Measurements from ENCODE around the gene TMEM120B. TPM values are rescaled to one million over a fixed set of nuclear protein-coding genes. Genes with fewer than 3 reads are reported as not detected.
A peak's percentile ranks its signal among the peaks of the same experiment; 100 is the strongest.

The TMEM120B gene
- total RNA-seq, 1 experiment from 2014 or later: 18.5 TPM

DNA sequence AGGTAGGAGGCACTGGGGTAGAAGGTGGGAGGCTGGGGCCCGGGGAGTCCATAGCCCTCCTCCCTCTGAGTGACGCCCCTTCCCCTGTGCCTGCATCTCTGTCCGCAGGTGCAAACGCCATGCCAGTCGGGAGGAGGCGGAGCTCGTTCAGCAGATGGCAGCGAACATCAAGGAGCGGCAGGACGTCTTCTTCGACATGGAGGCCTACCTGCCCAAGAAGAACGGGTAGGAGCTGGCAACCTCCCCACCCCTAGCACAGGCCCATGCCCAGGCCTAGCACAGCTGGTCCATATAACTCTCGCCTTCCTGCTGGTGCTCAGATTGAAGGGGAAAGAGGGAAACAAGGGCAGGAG lies 35.6 kb downstream of the TMEM120B start:
- no TSS peak for BruUV-seq (replicated peaks)
- H3K9me2 ChIP-seq (replicated peaks; ENCODE audit: low read length): no peaks in the 10 kb centered on the region
- H3K27me3 ChIP-seq (ENCODE audit: low read length): no peaks in the 10 kb centered on the region
- CTCF ChIA-PET: no interaction called here
- POLR2A ChIA-PET (ENCODE audit: unreplicated experiment): no interaction called here
- TF ChIP-seq, protein P1, sequence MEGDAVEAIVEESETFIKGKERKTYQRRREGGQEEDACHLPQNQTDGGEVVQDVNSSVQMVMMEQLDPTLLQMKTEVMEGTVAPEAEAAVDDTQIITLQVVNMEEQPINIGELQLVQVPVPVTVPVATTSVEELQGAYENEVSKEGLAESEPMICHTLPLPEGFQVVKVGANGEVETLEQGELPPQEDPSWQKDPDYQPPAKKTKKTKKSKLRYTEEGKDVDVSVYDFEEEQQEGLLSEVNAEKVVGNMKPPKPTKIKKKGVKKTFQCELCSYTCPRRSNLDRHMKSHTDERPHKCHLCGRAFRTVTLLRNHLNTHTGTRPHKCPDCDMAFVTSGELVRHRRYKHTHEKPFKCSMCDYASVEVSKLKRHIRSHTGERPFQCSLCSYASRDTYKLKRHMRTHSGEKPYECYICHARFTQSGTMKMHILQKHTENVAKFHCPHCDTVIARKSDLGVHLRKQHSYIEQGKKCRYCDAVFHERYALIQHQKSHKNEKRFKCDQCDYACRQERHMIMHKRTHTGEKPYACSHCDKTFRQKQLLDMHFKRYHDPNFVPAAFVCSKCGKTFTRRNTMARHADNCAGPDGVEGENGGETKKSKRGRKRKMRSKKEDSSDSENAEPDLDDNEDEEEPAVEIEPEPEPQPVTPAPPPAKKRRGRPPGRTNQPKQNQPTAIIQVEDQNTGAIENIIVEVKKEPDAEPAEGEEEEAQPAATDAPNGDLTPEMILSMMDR (conservative IDR thresholded peaks at IDR 0.05; ENCODE audit: low read depth, low read length): no peak
- no peak for TF ChIP-seq EZH2 (IDR thresholded peaks at IDR 0.05; ENCODE audit: low read length, unreplicated experiment)
- no peak for TF ChIP-seq EZH2phosphoT487 (IDR thresholded peaks at IDR 0.05; ENCODE audit: borderline replicate concordance, low read length)
- H4K20me1 ChIP-seq (ENCODE audit: low read length): no peaks in the 10 kb centered on the region
- H3K9me3 ChIP-seq (ENCODE audit: low read length): no peaks in the 10 kb centered on the region
- H2AFZ ChIP-seq (ENCODE audit: low read length): no peak overlapping the region
- H3K79me2 ChIP-seq (ENCODE audit: low read length): no peaks in the 10 kb centered on the region
- peaks cover 6% of the 10 kb centered on the region; the same call in 1 of the 2 replicates for H3K36me3 ChIP-seq (ENCODE audit: low read depth, low read length)
- DNase-seq: no peak
- H3K9ac ChIP-seq (ENCODE audit: low read length): no peak overlapping the region
- ATAC-seq: no peak
- intact Hi-C loops (cut with micrococcal nuclease): no loop called here
- H3K4me3 ChIP-seq (ENCODE audit: low read length): no peak overlapping the region
- no peaks in the 10 kb centered on the region for H3F3A ChIP-seq (ENCODE audit: low read length, unreplicated experiment)
- no peak overlapping the region for H3K4me2 ChIP-seq (ENCODE audit: low read length)
- H3K4me1 ChIP-seq (ENCODE audit: insufficient read depth, low read length): no peaks in the 10 kb centered on the region; the same call in 1 of the 2 replicates
- H3K27ac ChIP-seq (ENCODE audit: low read length): peak overlapping the region; percentile 21

DNA sequence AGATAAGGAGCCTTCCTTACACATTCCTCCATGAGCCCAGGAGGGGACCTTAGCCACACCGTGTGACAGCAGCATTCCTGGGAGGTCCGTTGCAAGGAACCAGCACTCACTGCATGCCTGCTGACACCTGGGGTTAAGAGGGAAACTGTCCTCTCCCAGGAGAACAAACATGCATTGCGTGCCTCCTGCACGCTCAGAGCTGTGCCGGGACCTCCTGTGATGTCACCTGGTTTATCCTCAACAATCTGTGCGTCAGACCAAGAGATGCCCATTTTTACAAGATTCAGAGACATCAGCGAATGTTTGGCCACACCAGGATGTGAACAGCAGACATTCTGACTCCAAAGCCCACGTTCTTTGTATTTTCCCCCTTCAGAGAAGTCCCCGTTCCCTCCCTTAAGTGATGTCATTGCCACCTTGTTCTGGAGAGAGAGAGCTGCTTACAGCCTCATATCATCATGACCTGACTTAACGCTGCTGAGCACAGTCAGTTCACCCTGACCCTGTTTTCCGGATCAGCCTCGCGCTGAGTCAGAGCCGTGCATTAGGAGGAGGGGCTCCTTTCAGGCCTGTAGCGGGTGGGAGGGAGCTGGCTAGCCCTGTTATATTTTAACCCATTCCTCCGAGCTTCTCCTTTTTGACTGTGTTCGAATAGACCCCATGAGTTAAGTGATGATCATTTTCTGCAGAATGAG lies 36.2 kb downstream of the TMEM120B start:
- Histone ChIP-seq H3K9me3 (ENCODE audit: low read length) (no peaks in the 10 kb centered on the region), H3K9ac (ENCODE audit: low read length) (no peak overlapping the region), H3K4me2 (ENCODE audit: low read length) (no peak overlapping the region), H3K27me3 (ENCODE audit: low read length) (no peaks in the 10 kb centered on the region), H3K4me3 (ENCODE audit: low read length) (no peak overlapping the region), H3F3A (ENCODE audit: low read length, unreplicated experiment) (no peaks in the 10 kb centered on the region), H3K4me1 (ENCODE audit: insufficient read depth, low read length) (no peaks in the 10 kb centered on the region; the same call in 1 of the 2 replicates), H4K20me1 (ENCODE audit: low read length) (no peaks in the 10 kb centered on the region), H3K79me2 (ENCODE audit: low read length) (no peaks in the 10 kb centered on the region), H3K27ac (ENCODE audit: low read length) (peak overlapping the region; percentile 21), H3K36me3 (ENCODE audit: low read depth, low read length) (peaks cover 6% of the 10 kb centered on the region; the same call in 1 of the 2 replicates), H3K9me2 (replicated peaks; ENCODE audit: low read length) (no peaks in the 10 kb centered on the region), H2AFZ (ENCODE audit: low read length) (no peak overlapping the region)
- peak; percentile 37 for DNase-seq
- intact Hi-C loops (cut with micrococcal nuclease): no loop called here
- BruUV-seq (replicated peaks): no TSS peak
- ChIA-PET POLR2A (ENCODE audit: unreplicated experiment) (no interaction called here), CTCF (no interaction called here)
- TF ChIP-seq, protein P1 (conservative IDR thresholded peaks at IDR 0.05; ENCODE audit: low read depth, low read length): no peak
- no peak for TF ChIP-seq EZH2 (IDR thresholded peaks at IDR 0.05; ENCODE audit: low read length, unreplicated experiment)
- TF ChIP-seq EZH2phosphoT487 (IDR thresholded peaks at IDR 0.05; ENCODE audit: borderline replicate concordance, low read length): no peak
- peak; percentile 92 for ATAC-seq

DNA sequence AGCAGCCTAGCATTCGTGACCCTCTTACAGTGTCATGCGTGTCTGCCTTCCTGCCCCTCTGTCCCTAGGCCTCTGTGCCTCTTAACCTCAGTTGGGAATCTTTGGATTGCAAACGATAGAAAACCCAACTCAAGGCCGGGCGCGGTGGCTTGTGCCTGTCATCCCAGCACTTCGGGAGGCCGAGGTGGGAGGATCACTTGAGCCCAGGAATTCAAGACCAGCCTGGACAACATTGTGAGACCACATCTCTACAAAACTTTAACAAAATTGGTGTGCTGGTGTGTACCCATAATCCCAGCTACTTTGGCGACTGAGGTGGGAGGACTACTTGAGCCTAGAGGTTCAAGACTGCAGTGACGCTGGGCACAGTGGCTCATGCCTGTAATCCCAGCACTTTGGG lies 36.7 kb downstream of the TMEM120B start:
- POLR2A ChIA-PET (ENCODE audit: unreplicated experiment): no interaction called here
- Histone ChIP-seq H4K20me1 (ENCODE audit: low read length) (no peaks in the 10 kb centered on the region), H3F3A (ENCODE audit: low read length, unreplicated experiment) (no peaks in the 10 kb centered on the region), H3K9me3 (ENCODE audit: low read length) (no peaks in the 10 kb centered on the region), H3K4me3 (ENCODE audit: low read length) (no peak overlapping the region), H3K36me3 (ENCODE audit: low read depth, low read length) (peaks cover 6% of the 10 kb centered on the region; the same call in 1 of the 2 replicates), H3K27me3 (ENCODE audit: low read length) (no peaks in the 10 kb centered on the region), H3K79me2 (ENCODE audit: low read length) (no peaks in the 10 kb centered on the region), H3K4me1 (ENCODE audit: insufficient read depth, low read length) (no peaks in the 10 kb centered on the region; the same call in 1 of the 2 replicates), H2AFZ (ENCODE audit: low read length) (no peak overlapping the region), H3K9me2 (replicated peaks; ENCODE audit: low read length) (no peaks in the 10 kb centered on the region), H3K27ac (ENCODE audit: low read length) (peak overlapping the region; percentile 21; the same call in 1 of the 2 replicates), H3K9ac (ENCODE audit: low read length) (no peak overlapping the region), H3K4me2 (ENCODE audit: low read length) (no peak overlapping the region)
- no peak for DNase-seq
- no TSS peak for BruUV-seq (replicated peaks)
- CTCF ChIA-PET: no interaction called here
- intact Hi-C loops (cut with micrococcal nuclease): no loop called here
- ATAC-seq: no peak
- TF ChIP-seq EZH2 (IDR thresholded peaks at IDR 0.05; ENCODE audit: low read length, unreplicated experiment): no peak
- TF ChIP-seq EZH2phosphoT487 (IDR thresholded peaks at IDR 0.05; ENCODE audit: borderline replicate concordance, low read length): no peak
- TF ChIP-seq, protein P1 (conservative IDR thresholded peaks at IDR 0.05; ENCODE audit: low read depth, low read length): no peak
